Measurements from ENCODE around the gene SHC2. TPM values are rescaled to one million over a fixed set of nuclear protein-coding genes. Genes with fewer than 3 reads are reported as not detected.
"Not testable (repeated sequence)": the region's sequence is repeated elsewhere in the genome, so short reads cannot be mapped to it uniquely, and the experiment has no call there.

Gene SHC2
- polyA plus RNA-seq, 1 donor from 2014 or later = not detected

- H3K4me3 Mint-ChIP-seq, H3K36me3 Mint-ChIP-seq, H3K27me3 Mint-ChIP-seq, H3K4me1 Mint-ChIP-seq, H3K9me3 Mint-ChIP-seq, H3K27ac Mint-ChIP-seq: not testable (repeated sequence)
Observed at GRCh38 chr19:393560-393959, 67.3 kb downstream of the SHC2 start.

DNA sequence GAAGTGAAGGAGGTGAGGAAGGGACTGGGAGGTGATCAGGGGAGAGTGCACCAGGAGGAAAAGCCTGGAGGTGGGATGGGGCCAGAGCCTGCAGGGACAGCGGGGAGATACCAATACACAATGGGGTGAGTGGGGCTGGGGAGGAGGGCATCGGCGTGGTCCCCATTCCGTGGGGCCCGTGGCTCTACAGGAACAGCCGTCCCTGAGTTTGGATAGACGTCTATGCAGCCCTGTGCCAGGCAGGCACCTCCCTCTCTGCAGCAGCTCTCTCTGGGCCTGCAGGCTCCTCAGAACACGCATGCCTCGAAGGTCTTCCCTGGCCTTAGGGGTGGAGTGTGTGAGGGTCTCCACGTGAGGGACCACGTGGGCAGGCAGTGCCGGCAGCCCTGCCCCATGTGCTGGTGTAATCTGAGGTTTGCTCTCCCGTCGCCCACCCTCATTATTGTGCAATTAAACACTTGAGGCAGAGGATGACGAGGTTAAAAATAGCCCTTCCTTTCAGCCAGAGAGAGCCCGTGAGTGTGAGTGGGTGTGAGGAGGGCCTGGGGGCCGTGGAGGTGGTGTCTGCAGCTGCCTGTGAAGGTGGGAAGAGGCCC, 68.4 kb downstream of the SHC2 start:
- H3K4me1 Mint-ChIP-seq = no peaks in the 10 kb centered on the region
- H3K4me3 Mint-ChIP-seq = no peak overlapping the region
- peak overlapping the region in 1 of 3 donors; percentile 88 for H3K27ac Mint-ChIP-seq
- peaks cover 0 to 4% (median 0%) of the 10 kb centered on the region in 3 donors for H3K9me3 Mint-ChIP-seq
- peaks cover 2% of the 10 kb centered on the region for H3K27me3 Mint-ChIP-seq
- H3K36me3 Mint-ChIP-seq = no peaks in the 10 kb centered on the region

GRCh38 chr19:391726-392374, 69.0 kb downstream of the SHC2 start:
- H3K36me3 Mint-ChIP-seq = no peaks in the 10 kb centered on the region
- H3K27me3 Mint-ChIP-seq = peaks cover 2% of the 10 kb centered on the region
- no peak overlapping the region for H3K4me3 Mint-ChIP-seq
- H3K9me3 Mint-ChIP-seq = peaks cover 0 to 4% (median 0%) of the 10 kb centered on the region in 3 donors
- H3K4me1 Mint-ChIP-seq = no peaks in the 10 kb centered on the region
- H3K27ac Mint-ChIP-seq = peak overlapping the region in 1 of 3 donors; percentile 86

GRCh38 chr19:391207-391557, 69.7 kb downstream of the SHC2 start:
- Mint-ChIP-seq H3K4me3 (no peak overlapping the region), H3K27ac (no peak overlapping the region), H3K36me3 (no peaks in the 10 kb centered on the region), H3K9me3 (peaks cover 0 to 4% (median 0%) of the 10 kb centered on the region in 3 donors), H3K27me3 (peaks cover 6% of the 10 kb centered on the region), H3K4me1 (no peaks in the 10 kb centered on the region)

GRCh38 chr19:390386-391206, 70.2 kb downstream of the SHC2 start:
- H3K27me3 Mint-ChIP-seq = peaks cover 9% of the 10 kb centered on the region

GRCh38 chr19:389935-390289, 70.9 kb downstream of the SHC2 start:
- no peaks in the 10 kb centered on the region for H3K36me3 Mint-ChIP-seq
- H3K4me3 Mint-ChIP-seq = no peak overlapping the region
- H3K9me3 Mint-ChIP-seq = peaks cover 0 to 4% (median 0%) of the 10 kb centered on the region in 3 donors

More at GRCh38 chr19:390386-391206, 70.2 kb downstream of the SHC2 start:
- peaks cover 0 to 4% (median 0%) of the 10 kb centered on the region in 3 donors for H3K9me3 Mint-ChIP-seq
- no peak overlapping the region for H3K27ac Mint-ChIP-seq
- no peaks in the 10 kb centered on the region for H3K4me1 Mint-ChIP-seq
- no peaks in the 10 kb centered on the region for H3K36me3 Mint-ChIP-seq
- no peak overlapping the region for H3K4me3 Mint-ChIP-seq

GRCh38 chr19:389255-389934, 71.4 kb downstream of the SHC2 start:
- no peak overlapping the region for H3K4me3 Mint-ChIP-seq
- H3K27me3 Mint-ChIP-seq = peaks cover 10% of the 10 kb centered on the region
- H3K27ac Mint-ChIP-seq = no peak overlapping the region
- no peaks in the 10 kb centered on the region for H3K36me3 Mint-ChIP-seq
- H3K4me1 Mint-ChIP-seq = peaks cover 0 to 3% (median 0%) of the 10 kb centered on the region in 3 donors
- H3K9me3 Mint-ChIP-seq = peaks cover 0 to 5% (median 0%) of the 10 kb centered on the region in 3 donors

More at GRCh38 chr19:389935-390289, 70.9 kb downstream of the SHC2 start:
- no peak overlapping the region for H3K27ac Mint-ChIP-seq
- H3K27me3 Mint-ChIP-seq = peaks cover 9% of the 10 kb centered on the region
- no peaks in the 10 kb centered on the region for H3K4me1 Mint-ChIP-seq

DNA sequence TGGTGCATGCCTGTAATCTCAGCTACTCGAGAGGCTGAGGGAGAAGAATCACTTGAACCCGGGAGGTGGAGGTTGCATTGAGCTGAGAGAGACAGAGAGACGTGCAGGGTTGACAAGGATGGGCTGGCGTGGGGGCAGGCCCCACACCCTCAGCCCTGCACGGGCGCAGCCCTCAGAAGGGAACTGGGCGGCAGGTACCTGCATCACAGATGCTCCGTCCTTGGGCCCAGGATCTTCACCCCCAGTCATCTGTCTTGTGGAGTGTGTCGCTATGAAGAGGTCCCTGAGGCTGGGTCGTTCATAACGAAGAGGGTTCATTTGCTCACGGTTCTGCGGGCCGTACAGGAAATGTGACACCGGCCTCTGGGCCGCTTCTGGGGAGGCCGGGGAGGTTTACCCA, 72.1 kb downstream of the SHC2 start:
- no peak overlapping the region for H3K27ac Mint-ChIP-seq
- peaks cover 0 to 4% (median 0%) of the 10 kb centered on the region in 3 donors for H3K4me1 Mint-ChIP-seq
- peaks cover 0 to 6% (median 0%) of the 10 kb centered on the region in 3 donors for H3K9me3 Mint-ChIP-seq
- H3K4me3 Mint-ChIP-seq = peak overlapping the region in 1 of 4 donors; percentile 39
- H3K36me3 Mint-ChIP-seq = no peaks in the 10 kb centered on the region
- H3K27me3 Mint-ChIP-seq = peaks cover 13% of the 10 kb centered on the region

DNA sequence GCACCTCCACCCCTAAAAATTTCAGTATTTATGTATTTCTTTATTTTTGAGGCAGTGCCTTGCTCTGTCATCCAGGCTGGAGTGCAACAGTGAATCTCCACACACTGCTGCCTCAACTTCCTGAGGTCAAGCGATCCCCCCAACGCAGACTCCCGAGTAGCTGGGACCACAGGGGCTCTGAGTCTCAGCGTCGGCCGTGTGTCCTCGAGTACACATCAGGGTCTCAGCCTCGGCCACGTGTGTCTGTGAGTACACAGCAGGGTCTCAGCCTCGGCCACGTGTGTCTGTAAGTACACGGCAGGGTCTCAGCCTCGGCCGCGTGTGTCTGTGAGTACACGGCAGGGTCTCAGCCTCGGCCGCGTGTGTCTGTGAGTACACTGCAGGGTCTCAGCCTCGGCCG, 73.1 kb downstream of the SHC2 start:
- no peaks in the 10 kb centered on the region for H3K36me3 Mint-ChIP-seq
- H3K4me1 Mint-ChIP-seq = peaks cover 1 to 8% (median 2%) of the 10 kb centered on the region in 3 donors
- H3K4me3 Mint-ChIP-seq = no peak overlapping the region
- peaks cover 15% of the 10 kb centered on the region for H3K27me3 Mint-ChIP-seq
- H3K9me3 Mint-ChIP-seq = peaks cover 0 to 2% (median 2%) of the 10 kb centered on the region in 3 donors
- H3K27ac Mint-ChIP-seq = peak overlapping the region in 1 of 3 donors; percentile 27

DNA sequence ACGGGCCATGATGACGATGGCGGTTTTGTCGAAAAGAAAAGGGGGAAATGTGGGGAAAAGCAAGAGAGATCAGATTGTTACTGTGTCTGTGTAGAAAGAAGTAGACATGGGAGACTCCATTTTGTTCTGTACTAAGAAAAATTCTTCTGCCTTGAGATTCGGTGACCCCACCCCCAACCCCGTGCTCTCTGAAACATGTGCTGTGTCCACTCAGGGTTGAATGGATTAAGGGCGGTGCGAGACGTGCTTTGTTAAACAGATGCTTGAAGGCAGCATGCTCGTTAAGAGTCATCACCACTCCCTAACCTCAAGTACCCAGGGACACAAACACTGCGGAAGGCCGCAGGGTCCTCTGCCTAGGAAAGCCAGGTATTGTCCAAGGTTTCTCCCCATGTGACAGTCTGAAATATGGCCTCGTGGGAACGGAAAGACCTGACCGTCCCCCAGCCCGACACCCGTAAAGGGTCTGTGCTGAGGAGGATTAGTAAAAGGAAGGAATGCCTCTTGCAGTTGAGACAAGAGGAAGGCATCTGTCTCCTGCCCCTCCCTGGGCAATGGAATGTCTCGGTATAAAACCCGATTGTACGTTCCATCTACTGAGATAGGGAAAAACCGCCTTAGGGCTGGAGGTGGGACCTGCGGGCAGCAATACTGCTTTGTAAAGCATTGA, 74.1 kb downstream of the SHC2 start:
- Mint-ChIP-seq H3K4me1 (peaks cover 5 to 13% (median 5%) of the 10 kb centered on the region in 3 donors), H3K27me3 (peaks cover 17% of the 10 kb centered on the region)
- not testable (repeated sequence) for H3K27ac Mint-ChIP-seq, H3K36me3 Mint-ChIP-seq, H3K9me3 Mint-ChIP-seq, H3K4me3 Mint-ChIP-seq

DNA sequence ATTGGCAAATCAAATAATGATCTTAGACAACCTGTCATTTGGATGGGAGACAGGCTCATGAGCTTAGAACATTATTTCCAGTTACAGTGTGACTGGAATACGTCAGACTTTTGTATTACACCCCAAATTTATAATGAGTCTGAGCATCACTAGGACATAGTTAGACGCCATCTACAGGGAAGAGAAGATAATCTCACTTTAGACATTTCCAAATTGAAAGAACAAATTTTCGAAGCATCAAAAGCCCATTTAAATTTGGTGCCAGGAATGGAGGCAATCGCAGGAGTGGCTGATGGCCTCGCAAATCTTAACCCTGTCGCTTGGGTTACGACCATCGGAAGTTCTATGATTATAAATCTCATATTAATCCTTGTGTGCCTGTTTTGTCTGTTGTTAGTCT, 74.6 kb downstream of the SHC2 start:
- peaks cover 17% of the 10 kb centered on the region for H3K27me3 Mint-ChIP-seq
- not testable (repeated sequence) for H3K36me3 Mint-ChIP-seq, H3K27ac Mint-ChIP-seq, H3K9me3 Mint-ChIP-seq, H3K4me3 Mint-ChIP-seq
- H3K4me1 Mint-ChIP-seq = peaks cover 5 to 13% (median 5%) of the 10 kb centered on the region in 3 donors

- Mint-ChIP-seq H3K4me1 (peaks cover 5 to 13% (median 5%) of the 10 kb centered on the region in 3 donors), H3K27ac (no peak overlapping the region), H3K27me3 (peaks cover 17% of the 10 kb centered on the region), H3K4me3 (no peak overlapping the region), H3K9me3 (peaks cover 0 to 6% (median 4%) of the 10 kb centered on the region in 3 donors), H3K36me3 (peaks cover 2% of the 10 kb centered on the region)
Observed at GRCh38 chr19:384799-385169, 76.0 kb downstream of the SHC2 start.

DNA sequence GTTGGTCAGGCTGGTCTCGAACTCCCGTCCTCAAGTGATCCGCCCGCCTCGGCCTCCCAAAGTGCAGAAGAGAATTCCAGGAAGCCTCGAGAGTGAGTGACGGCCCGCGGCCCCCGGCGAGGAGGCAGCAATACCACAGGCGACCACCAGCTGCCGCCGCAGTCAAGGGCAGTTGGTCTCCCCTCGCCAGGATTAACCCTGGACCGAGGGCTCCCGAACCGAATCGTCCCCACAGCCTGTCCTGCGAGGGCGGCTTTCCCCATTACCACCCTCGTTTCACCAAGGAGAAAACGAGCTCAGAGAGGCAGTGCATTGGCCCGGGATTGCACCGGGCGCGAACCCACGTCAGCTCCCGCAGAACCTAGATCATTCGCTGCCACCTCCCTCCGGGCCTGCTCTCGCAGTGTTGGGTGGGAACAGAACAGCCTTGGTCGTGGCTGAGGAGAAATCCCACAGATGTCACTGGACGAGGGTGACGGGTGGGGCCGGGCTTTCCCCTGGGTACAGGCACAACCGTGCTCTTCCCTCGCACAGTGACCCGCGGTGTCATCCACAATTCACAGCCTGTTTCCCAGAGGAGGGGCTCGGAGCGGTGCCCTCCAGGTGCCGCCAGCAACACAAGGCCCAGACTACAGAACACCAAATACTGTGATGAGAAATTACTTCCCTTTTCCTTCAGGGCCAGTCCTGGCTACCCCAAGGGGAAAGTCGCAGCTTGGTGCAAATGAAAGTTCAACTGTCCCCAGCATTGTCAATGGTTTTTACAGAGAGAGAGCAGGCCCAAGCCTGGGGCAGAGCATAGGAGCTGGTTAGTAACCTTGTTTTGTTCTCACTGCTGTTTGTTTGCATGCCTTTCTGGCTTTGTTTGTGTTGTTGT, 76.7 kb downstream of the SHC2 start:
- peaks cover 0 to 6% (median 4%) of the 10 kb centered on the region in 3 donors for H3K9me3 Mint-ChIP-seq
- peaks cover 5 to 13% (median 5%) of the 10 kb centered on the region in 3 donors for H3K4me1 Mint-ChIP-seq
- H3K27me3 Mint-ChIP-seq = peaks cover 17% of the 10 kb centered on the region
- peak overlapping the region in 1 of 4 donors; percentile 83 for H3K4me3 Mint-ChIP-seq
- no peak overlapping the region for H3K27ac Mint-ChIP-seq
- H3K36me3 Mint-ChIP-seq = peaks cover 2% of the 10 kb centered on the region

- Mint-ChIP-seq H3K36me3 (peaks cover 2% of the 10 kb centered on the region), H3K27me3 (peaks cover 15% of the 10 kb centered on the region), H3K4me1 (peaks cover 5 to 13% (median 5%) of the 10 kb centered on the region in 3 donors), H3K27ac (peak overlapping the region in 2 of 3 donors; percentile 45 to 75), H3K9me3 (peaks cover 0 to 6% (median 4%) of the 10 kb centered on the region in 3 donors), H3K4me3 (peak overlapping the region in 1 of 4 donors; percentile 55)
Observed at GRCh38 chr19:383040-383439, 77.8 kb downstream of the SHC2 start.
